GM19397 (cell line): Measurements from ENCODE around the gene HOMER1.

Source experiments
- ATAC-seq: cut with Tn5 transposase; IDR thresholded peaks from one replicate; pipeline ENCODE4 v1.9.1; 2021; ENCODE audit warnings: mild to moderate bottlenecking, moderate library complexity; ENCODE audit not compliant: unreplicated experiment

HOMER1 gene, protein sequence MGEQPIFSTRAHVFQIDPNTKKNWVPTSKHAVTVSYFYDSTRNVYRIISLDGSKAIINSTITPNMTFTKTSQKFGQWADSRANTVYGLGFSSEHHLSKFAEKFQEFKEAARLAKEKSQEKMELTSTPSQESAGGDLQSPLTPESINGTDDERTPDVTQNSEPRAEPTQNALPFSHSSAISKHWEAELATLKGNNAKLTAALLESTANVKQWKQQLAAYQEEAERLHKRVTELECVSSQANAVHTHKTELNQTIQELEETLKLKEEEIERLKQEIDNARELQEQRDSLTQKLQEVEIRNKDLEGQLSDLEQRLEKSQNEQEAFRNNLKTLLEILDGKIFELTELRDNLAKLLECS

DNA sequence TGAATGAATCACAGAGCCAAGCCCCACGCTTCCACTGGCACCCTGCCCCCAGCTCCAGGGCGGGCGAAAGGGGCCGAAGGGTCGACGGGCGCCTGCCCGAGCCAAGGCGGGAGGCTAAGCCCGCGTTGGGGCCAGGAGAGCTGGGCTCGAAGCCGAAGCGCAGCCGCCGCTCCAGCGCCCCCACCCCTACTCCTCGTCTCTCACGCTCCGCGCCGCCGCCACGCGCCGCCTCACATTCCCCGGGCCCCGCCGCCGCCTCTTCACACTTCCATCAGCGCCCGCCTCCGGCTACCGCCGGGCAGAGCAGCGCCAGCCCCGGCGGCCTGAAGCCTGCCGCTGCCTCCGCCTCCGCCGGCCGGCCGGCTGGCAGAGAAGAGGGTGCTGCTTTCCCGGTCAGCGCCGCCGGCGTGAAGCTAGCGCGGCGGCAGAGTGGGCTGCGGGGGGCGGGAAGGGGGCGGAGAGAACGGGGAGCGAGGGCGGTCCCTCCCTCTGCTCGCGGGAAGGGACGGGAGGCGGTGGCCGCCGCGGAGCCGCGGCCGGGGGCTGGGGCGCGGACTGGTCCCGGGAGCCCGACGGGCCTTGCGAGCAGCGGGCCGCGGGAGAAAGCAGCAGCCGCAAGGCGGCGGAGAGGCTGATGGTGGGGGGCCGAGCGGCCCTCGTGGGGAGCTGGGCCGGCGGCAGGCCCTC is at the start of gene HOMER1:
Gene HOMER1, minus strand, starts transcription at position 431 of the 687 bp plus-strand sequence. CDS start 1,360 bp downstream, outside the sequence.
- ATAC-seq = peak; percentile 61

DNA sequence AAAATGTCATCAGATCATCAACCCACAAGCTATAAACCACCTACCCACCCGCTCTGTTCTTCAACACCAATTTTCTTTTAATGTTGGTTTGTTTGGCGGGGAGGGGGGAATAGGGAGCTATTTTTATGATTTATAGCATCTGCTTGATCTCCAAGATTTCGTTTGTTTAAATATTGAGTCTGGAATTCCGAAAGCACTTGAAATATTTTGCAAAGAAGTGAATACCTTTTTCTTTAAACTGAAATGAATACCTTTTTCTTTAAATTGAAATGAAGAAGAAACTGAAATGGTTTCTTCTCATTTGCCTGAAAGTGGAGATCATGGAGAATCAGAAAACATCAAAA is 49.3 kb upstream of the HOMER1 start:
- no peak for ATAC-seq

DNA sequence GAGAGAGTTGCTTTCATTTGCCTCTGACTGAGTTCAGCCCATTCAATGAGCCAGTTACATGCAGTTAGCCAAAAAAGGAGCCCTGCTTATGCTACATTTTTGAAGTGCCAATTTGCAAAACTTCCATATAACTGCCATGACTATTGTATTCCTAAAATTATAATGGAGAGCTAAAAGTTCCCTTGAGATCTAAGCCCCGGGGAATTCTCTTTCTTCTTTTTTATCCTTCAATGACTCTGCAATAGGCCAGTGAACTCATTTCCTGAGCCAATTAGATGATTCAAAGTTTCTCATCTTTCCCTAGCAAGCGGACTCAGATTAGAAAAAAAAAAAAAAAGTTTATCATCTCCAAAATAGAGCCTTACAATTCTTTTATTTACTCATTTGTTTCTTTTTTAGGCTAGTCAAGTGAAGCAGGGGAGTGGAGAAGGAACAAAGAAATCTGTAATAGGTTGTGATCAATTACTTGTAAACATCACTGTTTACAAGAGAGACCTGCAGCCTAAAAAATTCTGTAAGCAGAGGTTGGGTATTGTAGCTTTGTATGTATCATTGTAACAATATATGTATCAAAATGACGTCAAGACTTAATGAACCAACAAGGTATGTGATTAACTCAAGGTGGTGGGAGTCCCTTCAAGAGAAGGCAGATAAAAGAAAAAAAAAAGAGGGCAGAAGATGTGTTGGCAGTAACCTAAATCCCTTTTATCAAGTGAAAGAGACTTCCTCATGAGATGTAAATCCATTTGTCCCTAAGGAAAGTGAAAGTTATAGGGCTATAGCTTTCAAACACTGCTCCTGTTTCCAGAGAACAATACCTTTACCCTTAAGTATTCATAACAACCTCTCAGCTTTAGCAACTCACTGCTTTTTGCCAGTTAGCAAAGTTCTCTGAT is 48.7 kb upstream of the HOMER1 start:
- no peak for ATAC-seq

DNA sequence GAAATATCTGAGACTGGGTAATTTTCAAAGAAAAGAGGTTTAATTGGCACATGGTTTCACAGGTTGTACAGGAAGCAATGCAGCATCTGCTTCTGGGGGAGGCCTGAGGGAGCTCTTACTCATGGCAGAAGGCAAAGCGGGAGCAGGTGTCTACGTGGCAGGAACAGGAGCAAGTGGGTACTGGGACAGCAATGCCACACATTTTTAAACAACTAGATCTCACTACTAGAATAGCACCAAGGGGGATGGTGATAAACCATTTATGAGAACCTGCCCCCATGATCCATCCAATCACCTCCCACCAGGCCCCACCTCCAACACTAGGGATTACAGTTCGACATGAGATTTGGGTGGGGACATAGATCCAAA is 47.6 kb upstream of the HOMER1 start:
- ATAC-seq = peak; percentile 30

DNA sequence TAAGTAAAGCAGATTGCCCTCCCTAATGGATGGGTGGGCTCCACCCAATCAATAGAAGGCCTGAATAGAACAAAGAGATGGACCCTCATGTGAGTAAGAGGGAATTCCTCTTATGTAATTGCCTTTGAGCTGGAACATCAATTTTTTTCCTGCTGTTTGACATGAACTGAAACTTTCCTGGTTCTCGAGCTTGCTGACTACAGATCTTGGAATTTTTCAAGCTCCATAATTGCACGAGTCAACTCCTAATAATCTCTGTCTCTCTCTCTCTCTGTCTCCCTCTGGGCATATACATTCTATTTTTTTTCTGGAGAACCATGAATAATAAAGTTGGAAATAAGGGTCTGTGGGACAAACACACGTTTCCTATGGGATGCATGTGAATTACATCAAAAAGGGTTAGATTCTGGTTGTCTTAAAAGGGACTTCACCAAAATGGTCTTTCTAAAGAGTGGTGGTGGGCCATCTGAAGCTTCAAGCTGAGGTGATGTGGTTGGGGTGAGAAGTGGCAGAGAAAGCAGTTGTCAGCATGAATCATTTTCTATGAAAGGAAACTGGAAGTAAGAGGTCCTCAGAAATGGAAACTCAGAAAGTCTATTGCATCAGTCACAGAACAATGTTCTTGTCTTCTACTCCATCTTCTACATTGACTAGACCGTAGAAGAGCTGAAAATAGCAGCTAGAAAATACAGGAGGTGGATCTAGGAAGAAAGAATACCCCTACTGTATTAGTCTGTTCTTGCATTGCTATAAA is 47.0 kb upstream of the HOMER1 start:
- ATAC-seq = peak; percentile 58

DNA sequence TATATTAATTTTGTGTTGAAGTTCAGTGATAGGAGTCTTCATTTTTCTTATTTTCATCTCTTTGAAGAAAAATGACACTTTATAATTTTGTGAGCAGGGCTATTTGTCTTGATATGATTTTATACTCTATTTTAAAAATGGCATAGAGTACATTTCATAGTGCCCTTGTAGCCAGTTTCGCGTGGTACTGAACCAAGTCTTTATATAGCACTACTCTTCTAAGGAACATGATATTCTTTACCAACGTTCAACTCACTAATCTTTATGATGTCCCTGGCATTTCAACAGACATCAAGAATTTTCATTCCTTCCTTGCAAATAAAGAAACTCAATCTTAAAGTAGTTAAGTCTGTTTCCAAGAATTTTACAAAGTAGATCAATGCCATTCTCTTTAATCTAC is 41.5 kb upstream of the HOMER1 start:
- no peak for ATAC-seq

DNA sequence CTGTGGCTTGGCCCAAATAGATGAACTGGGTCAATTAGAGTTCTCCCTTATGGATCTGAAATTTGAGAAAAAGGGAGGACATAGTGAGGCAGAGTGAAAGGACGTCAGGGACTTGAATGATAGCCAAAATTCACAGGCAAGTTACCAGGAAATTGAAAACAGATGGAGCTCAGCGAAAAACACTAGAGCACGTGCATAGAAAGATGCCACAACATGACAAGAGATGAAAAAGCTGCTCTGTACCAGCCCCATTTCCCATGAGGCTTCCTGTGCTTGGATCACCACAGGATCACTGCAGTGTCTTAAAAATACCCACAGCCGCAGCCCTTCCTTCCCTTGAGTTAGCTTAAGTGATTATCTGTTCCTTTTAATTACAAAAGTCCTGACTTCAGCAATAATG is 39.0 kb upstream of the HOMER1 start:
- ATAC-seq = no peak

DNA sequence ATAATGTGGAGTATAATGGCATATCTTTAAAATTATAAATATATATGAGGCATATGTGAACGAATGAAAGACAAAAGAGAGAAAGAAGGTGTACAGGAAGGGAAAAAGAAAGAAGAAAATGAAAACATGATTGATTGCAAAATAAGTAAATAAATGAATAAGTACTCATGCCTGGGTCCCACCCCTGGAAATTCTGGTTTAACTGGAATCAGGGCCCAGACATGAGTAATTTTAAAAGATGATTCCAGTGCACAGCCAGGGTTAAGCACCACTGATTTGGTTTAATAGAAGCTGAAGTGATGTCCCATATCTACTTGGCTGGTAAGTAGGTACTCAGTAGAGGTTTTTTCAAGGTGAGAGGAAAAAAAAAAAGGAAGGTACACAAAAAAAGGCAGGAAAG is 34.0 kb upstream of the HOMER1 start:
- no peak for ATAC-seq

DNA sequence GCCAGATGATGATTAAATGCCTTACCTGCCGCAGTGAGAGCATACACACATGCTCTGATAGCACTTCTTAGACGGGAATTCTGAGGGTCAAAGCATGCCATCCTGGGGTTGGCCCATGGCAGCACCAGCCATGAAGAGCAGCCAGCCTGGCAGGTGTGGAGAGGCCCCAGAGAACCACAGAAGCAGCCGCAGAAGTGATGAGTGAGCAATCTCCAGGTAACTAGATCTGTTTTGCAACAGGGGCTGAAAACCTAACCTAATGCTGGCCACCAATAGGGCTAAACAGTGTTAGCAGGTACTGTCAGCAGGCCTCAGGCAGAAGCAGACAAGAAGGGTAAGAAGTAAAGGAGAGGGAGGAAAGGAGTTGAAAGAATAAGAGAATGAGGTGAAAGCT is 33.5 kb upstream of the HOMER1 start:
- ATAC-seq = no peak

DNA sequence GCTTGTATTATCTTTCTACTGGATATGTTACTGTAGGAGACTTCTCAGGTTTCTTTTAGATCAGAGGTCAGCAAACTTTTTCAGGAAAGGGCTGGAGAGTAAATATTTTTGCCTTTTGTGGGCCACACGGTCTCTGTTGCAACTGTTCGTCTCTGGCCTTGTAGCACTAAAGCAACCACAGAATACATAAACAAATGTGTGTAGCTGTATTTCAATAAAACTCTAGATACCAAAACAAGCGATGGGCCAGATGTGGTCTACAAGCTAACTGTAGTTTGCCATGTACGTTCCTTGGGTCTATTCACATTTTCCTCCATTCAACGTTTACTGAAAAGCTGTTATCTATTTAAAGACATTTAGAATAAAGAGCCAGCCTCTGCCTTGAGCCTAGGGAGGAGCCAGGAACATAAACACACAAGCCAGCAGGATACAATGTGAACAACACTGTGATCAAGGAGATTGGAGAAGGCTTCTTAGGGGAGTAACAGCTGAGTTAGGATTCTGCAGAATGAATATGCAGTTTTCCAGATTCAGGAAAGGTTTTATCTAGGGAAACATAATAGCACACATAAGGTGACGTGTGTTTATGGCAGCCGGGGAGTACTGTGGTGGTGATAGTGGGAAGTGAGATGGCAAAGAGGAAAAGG is 33.0 kb upstream of the HOMER1 start:
- no peak for ATAC-seq

DNA sequence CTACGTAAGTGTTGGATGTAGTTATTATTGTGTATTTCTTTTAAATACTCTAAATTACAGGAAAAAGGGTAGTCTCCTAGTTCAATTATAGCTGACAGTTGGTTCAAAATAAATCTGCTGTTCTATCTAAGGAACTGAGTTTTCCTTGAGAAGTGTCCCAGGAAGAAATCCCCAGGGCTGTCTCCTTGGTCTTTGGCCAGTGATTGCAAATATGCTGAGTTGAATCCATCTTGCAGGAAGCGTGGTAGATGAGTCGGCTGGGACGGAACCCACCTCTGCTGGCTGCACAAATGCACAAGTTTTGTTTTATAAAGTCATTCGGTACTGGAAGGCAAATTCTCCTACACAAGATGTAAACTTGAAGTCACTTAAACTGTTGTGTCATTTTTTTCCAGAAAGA is 30.2 kb upstream of the HOMER1 start:
- no peak for ATAC-seq

DNA sequence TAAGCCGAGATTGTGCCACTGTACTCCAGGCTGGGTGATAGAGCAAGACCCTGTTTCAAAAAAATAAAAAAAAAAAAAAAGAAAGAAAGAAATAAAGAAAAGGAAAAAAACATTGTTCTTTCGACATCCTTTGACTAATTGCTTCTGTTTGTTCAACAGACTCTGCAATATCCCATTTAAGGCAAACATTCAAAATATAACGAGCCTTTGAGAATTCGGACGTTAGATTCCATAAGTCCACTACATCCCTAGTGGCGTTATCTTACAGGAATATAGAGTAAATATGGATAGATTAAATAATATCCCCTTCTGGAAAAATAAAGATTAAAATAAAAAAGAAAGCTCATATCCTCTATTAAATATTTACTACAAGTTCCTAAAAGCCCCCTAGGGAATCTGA is 27.0 kb upstream of the HOMER1 start:
- no peak for ATAC-seq

DNA sequence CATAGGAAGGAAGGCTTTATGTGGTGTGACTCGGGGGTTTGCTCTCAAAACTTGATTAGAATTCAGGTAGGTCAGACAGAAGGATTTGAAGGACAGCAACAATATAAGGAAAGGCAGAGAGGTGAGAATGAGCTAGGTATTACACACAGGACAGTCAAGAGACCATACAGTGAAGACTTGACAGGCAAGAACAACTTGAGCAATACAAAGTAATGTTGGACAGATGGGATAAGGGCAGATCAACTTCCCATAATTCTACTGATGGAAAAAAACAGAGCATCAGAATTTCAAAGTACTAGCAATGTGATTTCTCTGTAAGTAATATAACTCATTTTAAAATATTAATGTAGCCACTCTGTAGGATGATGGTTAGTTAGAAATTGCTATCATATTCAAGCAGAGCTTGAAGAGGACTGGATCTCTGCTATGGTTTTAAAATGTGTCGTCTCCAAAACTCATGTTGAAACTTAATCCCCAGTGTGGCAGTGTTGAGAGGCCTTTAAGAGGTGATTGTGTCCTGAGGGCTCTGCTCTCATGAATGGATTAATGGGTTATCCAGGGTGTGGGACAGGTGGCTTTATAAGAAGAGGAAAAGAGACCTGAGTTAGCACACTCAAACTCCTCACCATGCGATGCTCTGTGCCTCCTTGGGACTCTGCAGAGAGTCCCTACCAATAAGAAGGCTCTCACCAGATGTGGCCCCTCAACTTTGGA is 22.4 kb upstream of the HOMER1 start:
- no peak for ATAC-seq

DNA sequence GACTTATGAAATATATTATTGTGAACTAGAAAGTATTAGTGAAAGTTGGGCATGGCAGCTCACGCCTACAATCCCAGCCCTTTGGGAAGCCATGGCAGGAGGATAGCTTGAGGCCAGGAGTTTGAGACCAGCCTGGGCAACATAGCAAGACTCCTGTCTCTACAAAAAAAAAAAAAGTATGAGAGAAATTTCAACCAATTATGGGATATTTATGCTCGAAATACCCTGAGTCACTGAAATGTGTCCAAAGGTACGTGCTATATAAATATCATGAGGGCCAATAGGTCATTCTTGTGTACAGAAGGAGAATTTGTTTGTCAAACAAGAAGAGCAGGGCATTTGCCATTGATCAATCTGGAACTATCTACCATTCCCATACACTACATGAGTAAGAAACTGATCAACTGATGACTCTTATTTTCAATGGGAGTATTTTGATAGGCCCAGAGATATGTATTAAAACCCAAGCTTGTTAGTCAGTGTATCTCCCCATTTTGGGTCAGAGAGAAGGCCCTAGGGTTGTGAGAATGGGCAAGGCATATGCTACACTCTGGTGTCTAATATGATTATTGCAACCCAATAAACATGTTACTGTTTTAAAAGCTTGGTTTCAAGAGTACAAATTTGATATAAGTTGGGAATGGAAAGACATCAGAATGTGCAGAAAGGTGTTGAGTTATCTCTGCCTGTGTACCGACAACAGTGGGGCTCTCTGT is 21.7 kb upstream of the HOMER1 start:
- no peak for ATAC-seq

DNA sequence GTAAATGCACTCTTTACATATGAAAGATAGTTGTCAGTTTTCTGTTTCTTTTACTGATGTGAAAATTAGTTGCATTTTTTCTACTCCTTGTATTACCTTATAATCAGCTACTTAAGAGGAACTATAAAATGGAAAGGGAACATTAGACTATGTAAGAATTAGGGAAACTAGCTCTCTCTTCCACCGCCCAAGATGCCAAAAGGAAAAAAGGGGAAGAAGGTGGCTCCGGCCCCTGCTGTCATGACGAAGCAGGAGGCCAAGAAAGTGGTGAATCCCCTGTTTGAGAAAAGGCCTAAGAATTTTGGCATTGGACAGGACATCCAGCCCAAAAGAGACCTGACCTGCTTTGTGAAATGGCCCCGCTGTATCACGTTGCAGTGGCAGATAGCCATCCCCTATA is 15.2 kb upstream of the HOMER1 start:
- no peak for ATAC-seq

DNA sequence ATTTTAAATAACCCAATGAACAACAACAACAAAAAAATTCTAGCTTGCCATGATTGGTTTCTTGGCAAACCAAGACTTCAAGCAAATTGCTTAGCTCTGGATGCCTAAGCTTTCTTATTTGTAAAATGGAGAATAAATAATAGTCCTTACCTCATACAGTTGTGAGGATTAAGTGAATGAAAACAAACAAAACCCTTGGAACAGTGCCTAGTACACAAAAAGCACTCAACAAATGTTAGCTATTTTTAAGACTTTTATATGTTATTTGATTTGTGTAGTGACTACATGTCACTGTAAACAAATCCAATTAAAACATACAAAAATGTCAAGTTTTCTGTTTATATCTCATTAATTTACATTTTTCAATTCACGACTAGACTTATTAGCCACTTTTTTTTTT is 13.5 kb upstream of the HOMER1 start:
- ATAC-seq = no peak

DNA sequence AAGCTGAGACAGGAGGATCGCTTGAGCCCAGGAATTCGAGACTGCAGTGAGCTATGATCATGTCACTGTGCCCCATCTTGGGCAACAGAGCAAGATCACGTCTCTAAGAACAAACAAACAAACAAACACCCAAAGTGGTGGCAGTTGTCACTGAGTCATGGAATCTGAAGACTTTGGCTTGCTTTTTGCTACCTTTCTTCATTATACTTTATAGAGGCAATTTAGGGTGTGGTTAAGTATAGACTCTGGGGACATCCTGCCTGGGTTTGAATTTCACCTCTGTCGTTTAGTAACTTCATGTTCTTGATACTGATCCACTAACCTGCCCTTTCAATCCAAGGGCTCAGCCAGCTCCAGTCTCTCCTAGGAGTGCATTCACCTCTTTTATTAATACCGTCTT is 13.0 kb upstream of the HOMER1 start:
- no peak for ATAC-seq

DNA sequence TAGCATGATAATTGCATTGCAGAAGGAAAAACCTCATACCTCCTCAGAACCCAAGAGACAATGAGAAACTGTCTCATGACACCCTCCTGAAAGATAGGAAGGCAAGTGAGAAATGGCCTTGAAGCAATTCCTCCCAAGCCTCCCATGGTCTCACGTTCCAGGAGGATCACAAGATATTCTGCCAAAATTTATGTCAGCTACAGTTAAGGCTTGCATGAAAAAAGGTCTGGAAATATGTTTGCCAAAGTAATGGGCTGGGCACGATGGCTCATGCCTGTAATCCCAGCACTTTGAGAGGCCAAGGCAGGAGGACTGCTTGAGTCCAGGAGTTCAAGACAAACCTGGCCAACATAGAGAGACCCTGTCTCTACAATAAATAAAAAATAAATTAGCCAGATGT is 12.6 kb upstream of the HOMER1 start:
- no peak for ATAC-seq

DNA sequence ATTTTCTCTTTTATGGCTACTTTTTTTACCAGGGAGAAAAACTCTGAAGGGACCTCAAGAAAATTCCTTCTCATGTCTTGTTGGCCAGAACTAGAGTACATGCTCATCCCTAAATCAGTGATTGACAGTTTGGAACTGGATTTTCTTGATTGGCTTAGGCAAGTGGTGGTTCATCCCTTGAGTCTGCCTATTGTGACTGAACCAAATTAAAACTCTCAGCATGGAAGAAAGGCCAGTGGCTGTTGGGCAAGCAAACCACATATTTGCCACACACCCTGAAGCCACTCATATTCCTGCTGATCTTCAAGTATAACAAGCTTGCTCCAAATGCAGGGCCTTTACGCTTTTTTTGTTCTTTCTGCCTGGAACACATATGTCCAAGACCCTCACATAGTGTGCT is 7.2 kb upstream of the HOMER1 start:
- ATAC-seq = no peak
